ENCODE measurements around the gene USP46.

The USP46 gene

DNA sequence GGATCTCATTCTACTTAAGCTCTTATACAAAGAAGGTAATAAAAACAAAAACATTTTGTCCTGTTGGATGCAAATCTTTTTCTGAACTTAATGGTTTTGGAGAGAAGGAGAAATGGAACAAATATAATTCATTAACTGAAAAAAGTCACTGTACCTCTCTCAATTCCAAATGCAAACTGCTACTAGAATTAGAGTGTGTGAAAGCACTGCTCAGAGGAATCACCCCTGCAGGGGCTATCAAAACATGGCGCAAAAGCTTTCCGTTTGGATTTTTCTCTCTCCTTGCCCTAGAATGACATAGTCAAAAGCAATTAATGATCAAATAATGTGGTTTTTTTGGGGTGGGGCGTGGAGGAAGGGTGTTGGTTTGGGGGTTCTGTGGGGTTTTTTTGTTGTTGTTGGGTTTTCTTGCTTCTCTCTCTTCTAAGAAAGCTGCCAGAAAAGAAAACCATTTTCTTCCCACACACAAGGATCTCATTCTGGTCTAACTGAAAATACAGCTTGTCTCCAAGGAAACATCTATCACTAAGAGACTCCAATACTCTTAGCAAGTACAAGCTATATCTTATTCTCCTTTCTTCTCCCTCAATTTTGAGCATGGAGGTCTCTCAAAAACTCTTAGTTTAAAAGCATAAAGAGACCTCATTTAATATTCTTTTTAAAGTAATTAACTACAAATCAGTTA is 41.6 kb downstream of the USP46 start:
- peak; percentile 55 for DNase-seq

DNA sequence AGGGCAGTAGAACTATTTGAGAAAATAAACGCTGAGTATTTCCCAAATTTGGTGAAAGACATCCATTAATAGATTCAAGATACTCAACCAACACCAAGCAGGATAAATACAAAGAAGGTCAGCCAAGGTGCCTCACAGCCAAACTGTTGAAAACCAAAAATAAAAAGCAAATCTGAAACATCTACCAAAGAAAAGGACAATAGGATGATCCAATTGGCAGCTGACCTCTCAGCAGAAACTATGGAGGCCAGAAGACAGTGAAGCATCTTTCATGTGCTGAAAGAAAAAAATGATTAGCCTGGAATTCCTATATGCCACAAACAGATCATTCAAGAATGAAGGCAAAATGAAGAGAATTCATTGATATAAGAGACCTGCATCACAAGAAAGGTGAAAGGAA is 44.9 kb downstream of the USP46 start:
- DNase-seq: no peak

DNA sequence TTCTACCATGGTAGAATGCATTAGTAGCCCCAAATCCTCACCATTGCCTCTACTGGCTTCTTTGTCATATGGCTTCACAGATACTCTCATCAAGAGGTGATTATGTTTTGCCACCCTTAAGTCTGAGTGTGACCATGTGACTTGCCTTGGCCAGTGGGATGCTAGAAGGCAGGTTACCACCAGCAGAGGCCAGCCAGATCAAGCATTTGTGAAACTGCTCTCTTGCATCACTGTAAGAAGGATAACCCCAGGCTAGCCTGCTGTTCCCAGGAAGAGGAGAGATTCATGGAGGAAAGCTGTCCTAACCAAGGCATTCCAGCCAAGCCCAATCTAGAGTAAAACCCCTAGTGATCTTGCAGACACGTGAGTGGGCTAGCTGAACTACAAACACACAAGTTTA is 46.8 kb downstream of the USP46 start:
- no peak for DNase-seq

DNA sequence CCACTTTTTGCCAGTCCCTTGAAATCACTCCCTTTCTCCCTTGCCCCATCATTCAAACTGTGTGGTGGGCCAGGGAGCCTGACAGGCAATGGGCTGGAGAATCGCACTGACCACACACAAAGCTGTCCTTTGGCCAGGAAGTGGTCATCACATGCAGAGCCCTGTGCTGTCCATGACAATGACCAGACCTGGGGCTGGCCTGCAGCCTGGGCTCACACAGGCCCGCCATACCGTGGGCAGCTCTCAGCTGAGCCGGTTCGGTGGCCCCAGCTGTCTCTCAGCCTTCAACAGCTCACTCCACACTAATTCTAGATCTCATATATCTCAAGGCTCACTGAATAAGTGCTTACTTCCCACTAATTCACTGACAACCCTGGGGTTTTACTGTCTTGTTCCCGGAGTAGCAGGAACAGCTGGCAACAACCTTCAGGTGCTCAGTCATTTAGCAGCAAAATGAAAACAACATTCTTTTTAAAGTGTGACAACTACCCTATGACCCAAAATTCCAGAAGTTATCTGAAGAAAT is 48.0 kb downstream of the USP46 start:
- no peak for DNase-seq

DNA sequence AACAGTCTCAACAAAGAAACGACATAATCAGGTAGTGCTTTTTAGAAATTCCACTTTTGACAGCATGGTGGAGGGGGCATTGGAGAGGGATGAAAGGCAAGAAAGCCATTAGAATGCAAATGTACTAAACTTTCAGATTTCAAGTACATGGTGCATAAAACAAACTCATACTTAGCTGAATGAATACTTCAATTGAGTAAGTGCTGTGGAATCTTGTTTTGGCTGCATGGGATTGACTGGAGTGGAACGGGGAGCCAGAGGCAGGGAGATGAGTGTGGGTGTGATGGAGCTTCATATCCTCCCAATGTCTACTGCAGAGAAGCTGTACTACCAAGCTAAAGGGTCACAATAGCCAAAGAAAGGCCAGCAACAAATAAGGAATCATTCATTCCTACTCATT is 52.4 kb downstream of the USP46 start:
- no peak for DNase-seq

DNA sequence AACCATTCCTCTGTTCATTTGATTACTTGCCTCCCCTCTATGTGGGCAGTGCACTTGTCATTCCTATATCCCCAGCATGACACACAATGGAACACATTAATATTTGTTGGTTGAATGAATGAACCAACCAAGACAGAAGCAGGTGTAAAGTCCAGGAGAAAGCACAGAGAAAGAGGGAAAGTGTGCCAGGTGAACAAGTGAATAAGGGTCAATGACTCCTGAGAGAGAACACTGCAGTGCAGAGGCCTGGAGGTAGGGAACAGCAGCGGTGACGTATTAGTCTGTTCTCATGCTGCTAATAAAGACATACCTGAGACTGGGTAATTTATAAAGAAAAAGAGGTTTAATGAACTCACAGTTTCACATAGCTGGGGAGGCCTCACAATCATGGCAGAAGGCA is 53.1 kb downstream of the USP46 start:
- DNase-seq: no peak

DNA sequence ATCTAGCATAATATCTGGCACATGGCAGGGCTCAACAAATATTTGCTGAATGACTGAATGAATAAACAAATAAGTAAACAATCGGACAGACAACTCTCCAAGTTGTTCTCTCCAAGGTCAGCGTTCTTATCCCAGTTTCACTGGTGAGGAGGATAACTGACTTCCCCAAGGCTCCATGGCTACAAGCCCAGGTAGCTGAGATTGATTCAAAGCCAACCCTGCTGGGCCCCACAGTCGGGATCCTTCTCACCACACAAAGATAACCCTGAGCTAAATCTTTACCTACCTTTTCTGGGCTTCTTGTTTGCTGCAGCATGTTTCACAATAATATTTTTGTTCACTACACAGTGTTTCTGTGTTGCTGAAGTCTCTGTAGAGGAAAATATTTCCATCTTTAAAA is 54.9 kb downstream of the USP46 start:
- DNase-seq: no peak

DNA sequence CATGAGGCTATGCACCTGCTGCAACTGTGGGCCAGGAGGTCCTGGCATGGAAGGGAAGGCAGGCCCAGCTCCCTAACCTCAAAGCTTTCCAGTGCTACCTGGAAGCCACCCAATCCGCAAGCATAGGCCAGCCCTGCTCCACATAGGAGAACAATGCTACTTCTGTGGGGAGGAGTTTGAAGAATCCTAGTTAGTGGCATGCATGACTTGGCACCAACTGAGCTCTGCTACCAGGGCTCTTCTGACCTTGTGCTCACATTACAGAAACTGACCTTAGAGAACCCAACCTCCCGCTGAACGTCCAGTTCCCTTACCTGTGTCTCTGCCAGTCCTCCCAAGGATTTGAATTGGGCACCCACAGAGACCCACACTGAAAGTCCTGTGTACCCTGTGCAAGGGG is 58.8 kb downstream of the USP46 start:
- no peak for DNase-seq

DNA sequence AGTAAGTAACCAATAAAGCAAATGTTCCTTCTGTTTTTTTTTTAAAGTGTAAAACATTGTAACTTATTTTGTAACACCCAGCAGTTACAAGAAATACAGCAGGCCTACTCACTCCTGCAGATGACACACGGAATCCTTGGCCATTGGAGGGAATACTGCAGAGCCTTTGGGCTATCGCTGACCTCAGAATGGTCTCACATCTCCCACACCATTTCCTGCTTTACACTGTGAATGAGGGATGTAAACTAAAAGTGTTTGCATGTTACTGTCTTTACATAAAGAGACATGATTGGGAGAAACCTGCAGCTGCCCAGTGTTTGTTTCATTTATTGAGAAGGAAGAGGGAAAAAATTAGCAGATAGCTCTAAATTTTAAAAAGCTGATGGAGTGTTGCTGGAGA is 64.1 kb downstream of the USP46 start:
- no peak for DNase-seq

DNA sequence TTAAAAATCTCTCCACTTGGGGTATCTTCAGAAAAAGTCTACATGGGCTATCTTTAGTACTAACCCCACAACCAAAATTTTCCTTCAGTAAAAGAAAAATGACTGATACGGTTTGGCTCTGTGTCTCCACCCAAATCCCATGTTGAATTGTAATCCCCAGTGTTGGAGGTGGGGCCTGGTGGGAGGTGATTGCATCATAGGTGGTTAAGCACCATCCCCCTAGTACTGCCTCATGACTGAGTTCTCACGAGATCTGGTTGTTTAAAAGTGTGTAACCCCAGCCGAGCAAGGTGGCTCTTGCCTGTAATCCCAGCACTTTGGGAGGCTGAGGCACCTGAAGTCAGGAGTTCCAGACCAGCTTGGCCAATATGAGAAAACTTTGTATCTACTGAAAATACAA is 66.8 kb downstream of the USP46 start:
- no peak for DNase-seq

DNA sequence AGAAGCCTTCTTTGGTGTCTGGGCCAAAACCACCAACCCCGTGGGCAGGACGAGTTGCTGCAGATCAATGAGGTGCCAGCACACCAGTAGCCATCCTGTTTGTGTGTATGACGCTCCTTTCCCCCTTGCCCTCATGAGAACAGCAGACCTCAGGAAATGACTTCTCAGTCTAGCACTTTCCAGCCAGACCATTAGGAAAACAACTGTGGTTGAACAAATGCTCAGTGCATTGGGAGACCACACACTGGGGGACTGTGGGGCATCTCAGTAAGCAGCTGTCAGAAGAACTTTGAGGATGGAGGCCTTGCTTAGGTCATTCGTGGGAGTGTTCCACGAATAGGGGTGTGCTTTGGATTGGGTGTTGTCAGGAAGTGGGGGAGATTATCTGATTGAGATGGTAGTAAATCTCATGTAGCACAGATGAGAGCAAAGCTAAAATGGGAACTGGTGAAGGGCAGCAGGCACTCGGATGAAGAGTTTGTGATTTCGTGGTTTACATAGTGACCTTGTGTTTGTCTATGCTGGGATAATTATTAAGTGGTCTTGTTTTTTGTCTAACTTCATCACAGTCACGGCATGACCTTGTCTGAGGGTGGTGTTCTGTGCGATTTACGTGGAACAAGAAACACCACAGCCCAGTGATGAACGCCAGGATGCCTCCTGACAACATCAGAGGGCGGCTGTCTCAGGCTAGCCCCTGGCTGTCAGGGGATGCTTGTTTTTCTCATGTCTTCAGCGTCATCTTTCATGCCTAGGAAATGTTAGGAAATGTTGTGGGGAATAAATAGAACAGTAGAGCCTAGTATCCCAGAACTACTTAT is 70.1 kb downstream of the USP46 start:
- DNase-seq: peak; percentile 65

DNA sequence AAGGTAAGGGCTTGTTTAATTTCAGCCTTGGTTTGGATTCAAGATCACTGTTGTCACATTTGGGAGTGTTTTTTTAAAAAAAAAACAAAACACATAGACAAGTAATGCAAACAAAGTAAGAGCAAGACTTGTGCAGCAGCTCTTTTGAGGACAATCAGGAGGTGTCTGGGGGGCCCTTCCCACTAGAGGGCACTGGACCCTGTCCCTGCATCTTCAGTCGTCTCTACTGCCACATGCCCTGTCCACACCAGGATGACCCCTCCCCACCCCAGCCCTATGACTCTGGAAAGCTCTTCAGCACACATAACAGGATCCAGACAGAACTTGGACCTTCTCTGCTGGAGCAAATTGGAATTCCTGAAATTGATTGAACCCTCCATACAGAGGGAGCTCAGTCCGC is 71.0 kb downstream of the USP46 start:
- peak; percentile 12 for DNase-seq

DNA sequence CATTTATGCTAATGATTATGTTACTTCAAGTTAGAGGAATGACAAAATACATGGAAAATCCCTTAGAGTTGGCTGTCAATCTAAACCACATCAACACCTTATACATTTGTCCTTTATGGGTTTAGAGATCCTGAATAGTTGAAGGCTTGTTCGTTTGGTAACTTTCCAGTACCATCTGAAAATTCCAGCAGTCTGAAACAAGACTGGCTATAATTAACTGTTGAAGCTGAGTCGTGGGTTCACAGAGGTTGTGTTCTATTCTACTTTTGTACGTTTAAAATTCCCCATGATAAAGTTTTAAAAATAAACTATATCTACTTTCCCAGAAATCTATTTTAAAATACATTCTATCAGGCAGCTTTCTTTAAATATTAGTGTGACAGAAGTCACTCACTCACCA is 73.0 kb downstream of the USP46 start:
- DNase-seq: no peak

DNA sequence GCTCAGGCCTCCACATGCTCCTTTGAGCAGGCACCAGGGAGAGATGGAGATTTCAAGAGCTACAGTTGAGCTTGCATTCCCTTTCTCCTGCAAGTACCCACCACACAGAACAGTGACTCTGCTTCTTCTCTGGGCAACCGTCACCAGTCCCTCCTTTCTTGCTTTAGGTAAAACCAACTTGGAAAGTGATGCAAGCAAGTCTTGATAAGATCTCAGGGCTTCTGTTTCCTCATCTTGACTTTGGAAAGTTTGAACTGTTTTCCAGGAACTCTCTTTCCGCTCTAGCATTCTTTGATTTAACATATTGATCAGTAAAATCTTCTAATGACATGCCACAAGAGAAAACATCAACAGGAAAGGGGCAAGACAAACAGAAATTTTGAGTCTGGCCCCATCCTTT is 73.7 kb downstream of the USP46 start:
- no peak for DNase-seq

DNA sequence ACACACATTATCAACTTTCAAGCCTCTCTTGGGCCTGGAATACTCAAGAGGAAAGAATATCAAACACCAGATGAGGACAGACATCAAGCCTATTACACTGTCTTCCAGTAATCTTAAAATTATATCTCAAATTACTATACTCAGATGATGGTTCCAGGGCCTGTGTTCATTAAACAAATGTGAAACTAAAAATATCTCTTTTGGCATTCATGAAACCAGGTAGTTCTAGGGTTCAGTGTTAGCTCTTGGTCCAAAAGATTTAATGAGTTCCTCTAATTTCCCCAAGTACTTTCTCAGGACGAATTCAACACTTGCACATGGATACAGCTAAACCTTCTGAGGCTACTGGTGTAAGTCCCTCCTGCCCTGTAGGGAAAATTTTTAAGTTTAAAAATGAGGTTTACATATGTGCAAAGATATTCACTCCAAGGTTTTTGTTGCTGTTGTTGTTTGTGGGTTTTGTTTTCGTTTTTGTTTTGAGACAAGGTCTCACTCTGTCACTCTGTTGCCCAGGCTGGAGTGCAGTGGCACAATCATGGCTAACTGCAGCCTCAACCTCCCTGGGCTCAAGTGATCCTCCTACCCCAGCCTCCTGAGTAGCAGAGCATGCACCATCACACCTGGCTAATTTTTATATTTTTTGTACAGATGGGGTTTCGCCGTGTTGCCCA is 79.4 kb downstream of the USP46 start:
- no peak for DNase-seq

DNA sequence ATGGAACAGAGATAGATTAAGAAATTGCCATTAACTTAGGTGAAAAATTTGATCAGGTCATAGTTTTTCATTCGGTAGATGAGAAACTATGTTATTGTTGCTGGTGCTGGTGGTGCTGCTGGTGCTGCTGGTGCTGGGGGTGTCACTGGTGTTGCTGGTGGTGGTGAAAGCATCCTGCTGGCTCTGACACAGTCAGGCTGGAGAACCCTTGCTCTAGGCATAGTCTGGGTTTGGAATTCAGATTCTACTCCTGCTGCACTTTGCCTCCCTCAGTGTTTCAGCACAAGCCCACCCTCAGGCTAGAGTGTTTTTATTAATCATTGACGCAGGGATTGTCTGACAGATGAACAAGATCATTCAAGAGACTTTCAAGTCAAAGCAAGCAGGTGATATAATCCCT is 80.2 kb downstream of the USP46 start:
- no peak for DNase-seq

DNA sequence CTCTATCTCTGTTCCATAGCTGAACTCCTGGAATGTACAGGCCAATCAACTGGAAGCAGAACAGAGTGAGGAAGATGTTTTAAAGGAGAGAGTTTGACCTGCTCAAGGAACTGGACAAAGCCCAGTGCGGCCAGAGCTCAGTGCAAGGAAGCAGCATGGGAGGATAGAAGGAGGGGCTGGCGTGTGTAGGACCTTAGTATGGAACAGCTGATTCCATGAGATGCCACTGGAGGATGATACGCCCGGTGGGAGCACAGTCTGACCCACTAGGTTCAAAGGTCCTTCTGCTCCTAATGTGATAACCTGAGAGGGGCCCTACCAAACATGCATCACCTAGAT is 81.5 kb downstream of the USP46 start:
- DNase-seq: no peak

DNA sequence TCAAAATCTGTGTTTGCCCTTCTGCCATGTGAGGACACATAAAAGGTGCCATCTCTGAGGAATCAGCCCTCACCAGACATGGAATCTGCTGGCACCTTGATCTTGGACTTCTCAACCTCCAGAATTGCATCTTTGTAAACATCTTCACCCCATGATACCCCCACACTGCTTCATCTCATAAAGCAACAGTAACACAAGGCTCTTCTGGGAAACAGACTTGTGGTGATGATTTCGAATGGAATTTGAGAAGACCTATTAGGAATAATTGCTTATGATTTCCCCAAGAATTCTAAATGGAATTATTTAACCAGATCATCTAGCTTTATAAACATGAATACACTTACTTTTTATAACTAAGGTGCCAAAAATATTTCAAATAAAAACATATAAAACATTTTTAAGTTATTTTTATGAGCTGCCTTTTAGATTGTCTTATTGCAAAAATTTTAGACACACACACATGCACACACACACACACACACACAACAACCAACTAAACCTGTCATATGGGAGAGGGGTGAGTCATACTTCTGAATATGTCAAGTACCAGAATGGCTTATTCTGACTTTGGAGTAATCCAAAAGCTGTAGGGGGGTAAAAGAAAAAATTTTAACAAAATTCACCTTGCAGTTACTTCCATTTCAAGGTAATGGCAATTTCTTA is 82.0 kb downstream of the USP46 start:
- no peak for DNase-seq

DNA sequence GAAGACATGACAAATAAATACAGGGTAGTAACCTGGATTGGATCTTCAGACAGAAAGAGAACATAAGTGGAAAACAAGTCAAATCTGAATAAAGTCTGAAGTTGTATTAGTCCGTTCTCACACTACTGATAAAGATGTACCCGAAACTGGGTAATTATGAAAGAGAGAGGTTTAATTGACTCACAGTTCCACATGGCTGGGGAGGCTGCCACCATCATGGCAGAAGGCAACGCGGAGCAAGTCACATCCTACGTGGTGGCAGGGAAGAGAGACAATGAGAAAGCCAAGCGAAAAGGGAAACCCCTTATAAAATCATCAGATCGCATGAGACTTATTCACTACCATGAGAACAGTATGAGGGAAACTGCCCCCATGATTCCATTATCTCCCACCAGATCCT is 82.8 kb downstream of the USP46 start:
- no peak for DNase-seq

DNA sequence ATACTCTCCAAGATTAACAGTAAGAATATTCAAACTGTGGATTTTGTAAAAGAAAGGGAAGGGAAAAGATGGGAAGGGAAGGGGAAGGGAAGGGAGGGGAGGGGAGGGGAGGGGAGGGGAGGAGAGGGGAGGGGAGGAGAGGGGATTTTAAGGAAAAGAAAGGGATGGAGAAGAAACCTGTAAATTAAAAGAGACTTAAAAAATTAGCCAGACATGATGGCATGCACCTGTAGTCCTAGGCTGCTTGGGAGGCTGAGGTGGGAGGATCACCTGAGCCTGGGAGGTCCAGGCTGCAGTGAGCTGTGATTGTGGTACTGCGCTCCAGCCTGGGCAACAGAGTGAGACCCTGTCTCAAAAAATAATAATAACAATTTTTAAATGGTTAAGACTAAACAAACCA is 83.7 kb downstream of the USP46 start:
- no peak for DNase-seq

DNA sequence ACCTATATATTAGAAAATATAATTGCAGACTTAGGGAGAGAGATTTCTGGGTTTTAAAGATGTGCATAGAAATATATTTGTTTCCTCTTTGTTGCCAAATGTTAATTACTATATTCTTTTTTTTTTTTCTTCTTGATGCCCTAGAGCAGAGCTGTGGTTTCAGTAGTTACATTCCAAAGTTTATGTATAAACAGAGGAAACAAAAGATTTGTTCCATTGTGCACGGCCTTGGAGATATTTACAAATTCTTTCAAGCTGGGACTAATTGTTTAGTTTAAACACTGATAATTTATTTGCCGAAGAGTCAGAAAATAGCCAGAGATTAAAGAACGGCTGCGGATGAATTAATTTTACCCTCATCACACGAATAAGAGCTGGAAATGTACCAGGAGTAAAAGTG is 85.1 kb downstream of the USP46 start:
- no peak for DNase-seq

DNA sequence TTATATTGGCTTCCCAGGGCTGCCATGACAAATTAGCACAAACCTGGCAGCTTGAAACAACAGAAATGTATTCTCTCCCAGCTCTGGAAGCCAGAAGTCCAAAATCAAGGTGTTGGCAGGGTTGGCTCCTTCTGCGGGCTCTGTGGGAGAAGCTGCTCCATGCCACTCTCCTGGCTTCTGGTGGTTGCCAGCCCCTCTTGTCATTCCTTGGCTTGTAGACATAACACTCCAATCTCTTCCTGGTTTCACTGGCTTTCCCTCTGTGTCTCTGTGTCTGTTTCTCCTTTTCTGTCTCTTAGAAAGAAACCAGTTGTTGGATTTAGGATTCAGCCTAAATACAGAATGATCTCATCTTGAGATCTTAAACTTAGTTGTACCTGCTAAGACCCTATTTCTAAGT is 85.5 kb downstream of the USP46 start:
- DNase-seq: no peak

DNA sequence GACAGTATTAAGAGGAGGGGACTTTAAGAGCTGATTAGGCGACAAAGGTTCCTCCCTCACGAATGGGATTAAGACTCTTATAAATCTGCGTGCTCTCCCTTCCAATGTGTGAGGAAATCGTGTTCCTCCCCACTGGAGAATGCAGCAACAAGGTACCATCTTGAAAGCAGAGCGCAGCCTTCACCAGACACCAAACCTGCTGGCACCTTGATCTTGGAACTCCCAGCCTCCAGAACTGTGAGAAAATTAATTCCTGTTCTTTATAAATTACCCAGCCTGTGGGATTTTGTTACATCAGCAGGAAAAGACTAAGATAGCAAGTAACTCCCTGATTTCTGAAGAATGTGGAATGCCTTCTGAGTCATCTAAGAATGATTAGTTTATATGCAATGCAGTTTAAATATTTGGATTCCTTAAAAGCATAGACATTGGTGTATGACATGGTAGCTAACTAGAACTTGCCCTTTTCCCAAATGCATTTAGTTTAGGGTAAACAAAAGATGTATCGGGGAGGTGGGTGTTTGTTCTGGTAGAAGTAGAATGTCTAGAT is 86.1 kb downstream of the USP46 start:
- DNase-seq: no peak
